HG02943 (cell line): ENCODE data around the gene ASNSD1.
"Not testable (repeated sequence)": the region's sequence is repeated elsewhere in the genome, so short reads cannot be mapped to it uniquely, and the experiment has no call there.

ENCODE experiments used
- ATAC-seq: cut with Tn5 transposase; IDR thresholded peaks from one replicate; pipeline ENCODE4 v1.9.1; 2021; ENCODE audit warnings: mild to moderate bottlenecking, low read depth, moderate library complexity; ENCODE audit not compliant: unreplicated experiment

Gene ASNSD1

DNA sequence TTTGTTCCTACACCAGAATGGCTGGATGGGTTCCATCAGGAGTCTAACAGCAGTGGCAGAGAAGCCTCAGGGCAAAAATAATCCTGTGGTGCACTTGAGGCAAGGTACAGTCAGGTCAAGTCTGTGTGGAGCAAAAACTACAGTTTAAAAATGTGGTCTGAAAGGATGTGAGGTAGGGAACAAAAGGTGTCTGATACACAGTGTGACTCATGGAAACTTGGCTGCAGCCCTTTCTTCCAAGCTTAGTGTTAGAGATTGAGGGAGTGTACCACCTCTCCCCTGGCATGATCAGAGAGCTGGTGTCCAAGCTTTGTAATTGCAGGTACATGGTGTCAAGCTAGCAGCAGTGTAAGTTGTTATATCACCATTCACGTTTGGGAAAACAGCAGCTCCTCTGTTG is 22.1 kb downstream of the ASNSD1 start:
- ATAC-seq, result no peak

DNA sequence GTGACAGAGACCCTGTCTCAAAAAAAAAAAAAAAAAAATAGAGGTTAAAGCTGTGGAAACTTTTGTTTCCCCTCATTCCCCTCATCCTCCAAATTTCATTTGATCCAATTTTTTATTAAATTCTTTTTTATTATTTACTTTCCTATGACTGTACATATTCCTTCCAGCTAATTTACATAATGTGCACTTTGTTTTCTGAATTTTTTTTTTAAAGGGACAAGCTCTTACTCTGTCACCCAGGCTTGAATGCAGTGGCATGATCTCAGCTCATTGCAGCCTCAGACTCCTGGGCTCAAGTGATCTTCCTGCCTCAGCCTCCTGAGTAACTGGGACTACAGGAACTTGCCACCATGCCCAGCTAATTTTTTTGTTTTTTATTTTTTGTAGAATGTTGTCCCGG is 23.6 kb downstream of the ASNSD1 start:
- no peak for ATAC-seq

DNA sequence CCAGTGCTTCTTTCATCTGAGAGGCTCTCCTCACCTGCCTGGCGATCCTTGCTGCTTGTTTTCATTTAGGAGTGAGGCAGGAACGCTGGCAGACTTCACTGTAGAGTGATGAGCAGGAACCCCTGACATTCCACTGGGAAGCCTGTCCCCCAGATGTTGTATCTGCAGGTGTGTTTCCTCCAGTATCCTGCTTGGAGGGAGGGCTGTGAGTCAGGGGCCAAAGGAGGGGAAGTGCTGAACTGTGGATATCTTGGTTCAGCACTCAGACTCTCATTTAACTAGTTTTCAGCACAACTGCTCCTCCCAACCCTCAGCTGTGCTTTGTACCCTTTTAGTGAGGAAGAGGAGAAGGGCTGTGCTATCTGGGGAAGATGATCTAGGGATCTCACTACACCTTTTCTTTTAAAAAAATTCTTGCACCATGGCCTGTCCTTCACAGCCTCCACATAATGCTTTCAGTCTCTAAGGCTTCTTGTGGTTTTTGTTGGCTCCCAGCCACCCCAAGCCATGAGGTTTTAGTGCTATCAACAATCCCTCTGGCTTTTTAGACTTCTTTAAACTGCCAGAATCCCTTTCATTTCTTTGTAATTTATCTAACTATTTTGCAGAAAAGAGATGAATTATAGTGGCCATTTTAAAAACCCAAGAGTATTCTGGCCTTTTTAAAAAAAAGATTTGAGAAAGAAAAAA is 24.4 kb downstream of the ASNSD1 start:
- no peak for ATAC-seq

DNA sequence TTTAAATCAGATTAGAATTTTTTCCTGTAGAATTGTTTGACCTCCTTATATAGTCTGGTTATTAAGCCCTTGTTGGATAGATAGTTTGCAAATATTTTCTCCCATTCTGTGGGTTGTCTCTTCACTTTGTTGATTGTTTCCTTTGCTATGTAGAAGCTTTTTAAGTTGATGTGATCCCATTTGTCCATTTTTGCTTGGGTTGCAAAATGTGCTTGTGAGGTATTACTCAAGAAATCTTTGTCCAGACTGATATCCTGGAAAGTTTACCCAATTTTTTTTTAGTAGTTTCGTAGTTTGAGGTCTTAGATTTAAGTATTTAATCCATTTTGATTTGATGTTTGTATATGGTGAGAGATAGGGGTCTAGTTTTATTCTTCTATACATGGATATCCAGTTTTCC is 26.5 kb downstream of the ASNSD1 start:
- not testable (repeated sequence) for ATAC-seq

DNA sequence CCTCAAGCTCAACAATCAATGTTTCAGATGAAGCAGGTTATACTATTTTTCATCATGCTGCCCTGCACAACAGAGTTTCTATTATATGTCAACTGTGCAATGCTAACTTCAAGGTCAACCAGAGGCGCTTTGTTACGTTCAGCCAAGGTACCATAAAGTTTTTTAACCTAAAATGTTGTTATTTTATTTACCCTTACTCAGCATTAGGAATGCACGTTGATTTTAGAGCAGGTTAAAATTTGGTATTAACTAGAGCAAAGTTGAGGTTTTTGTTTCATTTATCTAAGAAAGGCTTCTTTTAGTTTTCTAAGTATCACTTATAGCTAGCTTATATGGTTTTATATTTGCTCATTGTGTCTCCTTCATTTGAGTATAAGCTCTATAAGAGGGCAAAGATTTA is 35.0 kb downstream of the ASNSD1 start:
- no peak for ATAC-seq

DNA sequence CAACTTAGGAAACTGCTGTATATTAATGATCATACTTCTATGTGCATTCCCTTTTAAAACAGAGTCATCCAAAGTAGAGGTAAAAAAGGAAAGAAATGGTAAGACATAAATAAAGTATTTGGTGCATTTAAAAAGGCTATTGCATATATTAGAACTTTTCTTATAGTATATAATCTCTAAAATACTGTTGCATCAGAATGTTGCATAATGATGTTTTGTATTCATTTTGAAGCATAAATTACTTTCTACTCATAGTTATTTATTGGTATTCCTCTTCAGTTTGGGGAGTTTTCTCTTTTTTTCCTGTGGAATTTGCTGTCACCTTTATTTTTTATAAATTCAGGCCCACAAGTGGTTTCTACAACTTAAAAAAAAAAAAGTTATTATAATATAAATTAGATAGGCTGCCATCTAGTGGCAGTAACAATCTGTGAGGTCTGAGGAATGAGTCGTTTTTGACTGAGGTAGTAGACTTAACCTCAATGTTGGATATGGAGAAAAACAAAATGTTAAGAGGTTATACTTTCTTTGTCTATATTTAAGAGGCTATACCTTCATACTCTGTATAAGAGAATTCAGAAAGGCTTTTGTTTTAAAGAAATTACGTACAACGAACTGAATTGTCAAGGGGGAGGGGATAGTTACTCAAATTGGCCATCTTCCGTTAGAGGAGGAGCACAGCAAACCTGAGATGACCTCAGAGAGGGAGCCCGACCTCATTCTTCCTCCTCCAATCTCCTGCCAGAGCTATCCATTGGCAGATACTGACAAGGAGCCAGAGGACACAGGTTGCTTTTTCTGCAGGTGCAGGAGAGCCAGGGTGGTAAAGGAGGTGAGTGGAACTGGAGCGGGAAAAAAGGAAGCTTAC is 37.0 kb downstream of the ASNSD1 start:
- ATAC-seq, result no peak

DNA sequence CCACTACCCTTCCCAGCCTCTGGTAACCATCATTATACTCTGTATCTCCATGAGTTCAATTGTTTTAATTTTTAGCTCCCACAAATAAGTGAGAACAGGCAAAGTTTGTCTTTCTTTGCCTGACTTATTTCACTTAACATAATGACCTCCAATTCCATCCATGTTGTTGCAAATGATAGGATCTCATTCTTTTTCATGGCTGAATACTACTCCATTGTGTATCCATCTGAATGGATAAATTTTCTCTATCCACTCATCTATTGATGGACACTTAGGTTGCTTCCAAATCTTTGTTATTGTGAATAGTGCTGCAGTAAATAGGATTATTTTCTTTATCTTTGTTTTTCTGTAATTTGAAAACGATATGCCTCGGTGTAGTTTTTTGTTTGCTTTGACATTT is 39.4 kb downstream of the ASNSD1 start:
- no peak for ATAC-seq

DNA sequence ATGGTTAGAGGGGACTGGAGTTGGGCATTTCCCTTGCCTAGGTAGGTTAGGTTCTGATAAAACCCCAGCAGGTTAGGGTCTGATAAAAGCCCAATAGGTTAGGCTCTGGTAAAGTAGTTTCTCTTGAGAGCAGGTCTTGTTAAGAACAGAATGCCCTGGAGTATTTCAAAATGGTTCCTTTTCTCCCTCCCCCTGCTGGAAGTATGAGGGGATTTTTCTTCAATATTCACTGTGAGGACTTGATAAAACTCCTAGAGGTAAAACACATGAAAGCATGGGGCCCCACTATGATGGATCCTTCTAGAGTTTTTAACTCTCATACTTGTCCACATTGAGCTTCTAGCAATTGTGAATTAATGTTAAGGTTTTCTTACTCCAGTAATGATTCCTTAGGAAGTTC is 40.8 kb downstream of the ASNSD1 start:
- no peak for ATAC-seq

DNA sequence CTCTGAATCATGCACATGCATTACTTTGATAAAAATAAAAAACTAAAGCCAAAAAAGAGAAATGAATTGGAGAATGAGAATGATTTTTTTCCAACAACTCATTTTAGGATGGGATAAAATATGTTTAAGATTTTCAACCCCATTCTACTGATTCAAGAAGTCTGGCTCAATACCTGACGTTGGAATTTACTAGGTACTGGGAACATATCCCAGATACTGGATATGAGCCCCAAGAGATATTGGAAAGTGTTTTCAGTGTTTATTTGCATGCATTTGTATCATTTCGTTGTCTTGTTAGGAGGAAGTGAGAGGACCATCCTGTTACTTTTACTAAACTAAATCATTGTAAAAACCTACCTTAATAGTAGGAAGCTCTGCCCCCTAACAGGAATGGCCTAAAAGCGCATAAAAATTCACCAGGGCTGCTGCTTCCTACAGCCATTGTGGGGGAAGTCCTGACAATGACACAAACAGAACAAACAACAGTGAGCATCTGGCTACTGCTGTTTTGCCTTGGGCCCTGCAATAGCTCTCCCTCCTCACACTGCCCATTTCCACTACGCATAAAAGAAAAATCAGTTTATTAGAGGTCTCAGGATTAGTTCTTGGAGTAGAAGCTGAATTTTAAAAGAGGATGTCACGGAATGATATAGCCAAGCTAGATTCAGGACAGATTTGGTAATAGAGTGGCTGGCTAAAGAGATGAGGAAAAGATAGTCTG is 48.4 kb downstream of the ASNSD1 start:
- no peak for ATAC-seq

DNA sequence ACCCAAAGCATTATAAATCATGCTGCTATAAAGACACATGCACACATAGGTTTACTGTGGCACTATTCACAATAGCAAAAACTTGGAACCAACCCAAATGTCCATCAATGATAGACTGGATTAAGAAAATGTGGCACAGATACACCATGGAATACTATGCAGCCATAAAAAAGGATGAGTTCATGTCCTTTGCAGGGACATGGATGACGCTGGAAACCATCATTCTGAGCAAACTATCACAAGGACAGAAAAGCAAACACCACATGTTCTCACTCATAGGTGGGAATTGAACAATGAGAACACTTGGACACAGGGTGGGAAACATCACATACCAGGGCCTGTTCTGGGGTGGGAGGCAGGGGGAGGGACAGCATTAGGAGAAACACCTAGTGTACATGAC is 56.3 kb downstream of the ASNSD1 start:
- not testable (repeated sequence) for ATAC-seq

DNA sequence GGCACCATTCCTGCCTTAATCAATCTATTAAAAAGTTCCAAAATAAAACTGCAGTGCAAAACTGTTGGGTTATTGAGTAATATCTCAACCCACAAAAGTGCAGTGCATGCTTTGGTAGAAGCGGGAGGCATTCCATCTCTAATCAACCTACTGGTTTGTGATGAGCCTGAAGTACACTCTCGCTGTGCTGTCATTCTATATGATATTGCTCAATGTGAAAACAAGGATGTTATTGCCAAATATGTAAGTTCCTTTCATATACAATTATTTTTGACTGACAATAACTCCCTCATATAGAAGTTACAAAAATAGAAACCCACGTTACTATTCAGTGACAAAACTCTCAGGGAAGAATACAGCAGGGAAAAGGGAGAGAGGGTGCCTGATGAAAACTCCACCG is 58.3 kb downstream of the ASNSD1 start:
- ATAC-seq, result no peak
